A549 treated with ZK216348 at 1 μM for 4 hours (cell line): ENCODE data around the gene TBC1D22A. TPM values are rescaled to one million over a fixed set of nuclear protein-coding genes. Genes with fewer than 3 reads are reported as not detected.

Experiments used
- total RNA-seq: library from RNA; stranded (reverse); fragments of 200-300 nt; extraction: Qiagen RNA extraction; gene quantifications from 5 replicates; pipeline ENCODE4 v1.2.3, GENCODE V29; 2022; ENCODE audit warnings: low read depth

TBC1D22A gene, protein sequence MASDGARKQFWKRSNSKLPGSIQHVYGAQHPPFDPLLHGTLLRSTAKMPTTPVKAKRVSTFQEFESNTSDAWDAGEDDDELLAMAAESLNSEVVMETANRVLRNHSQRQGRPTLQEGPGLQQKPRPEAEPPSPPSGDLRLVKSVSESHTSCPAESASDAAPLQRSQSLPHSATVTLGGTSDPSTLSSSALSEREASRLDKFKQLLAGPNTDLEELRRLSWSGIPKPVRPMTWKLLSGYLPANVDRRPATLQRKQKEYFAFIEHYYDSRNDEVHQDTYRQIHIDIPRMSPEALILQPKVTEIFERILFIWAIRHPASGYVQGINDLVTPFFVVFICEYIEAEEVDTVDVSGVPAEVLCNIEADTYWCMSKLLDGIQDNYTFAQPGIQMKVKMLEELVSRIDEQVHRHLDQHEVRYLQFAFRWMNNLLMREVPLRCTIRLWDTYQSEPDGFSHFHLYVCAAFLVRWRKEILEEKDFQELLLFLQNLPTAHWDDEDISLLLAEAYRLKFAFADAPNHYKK
- 7.5 to 11.0 TPM (median 10.2 TPM) in 5 replicates for total RNA-seq

DNA sequence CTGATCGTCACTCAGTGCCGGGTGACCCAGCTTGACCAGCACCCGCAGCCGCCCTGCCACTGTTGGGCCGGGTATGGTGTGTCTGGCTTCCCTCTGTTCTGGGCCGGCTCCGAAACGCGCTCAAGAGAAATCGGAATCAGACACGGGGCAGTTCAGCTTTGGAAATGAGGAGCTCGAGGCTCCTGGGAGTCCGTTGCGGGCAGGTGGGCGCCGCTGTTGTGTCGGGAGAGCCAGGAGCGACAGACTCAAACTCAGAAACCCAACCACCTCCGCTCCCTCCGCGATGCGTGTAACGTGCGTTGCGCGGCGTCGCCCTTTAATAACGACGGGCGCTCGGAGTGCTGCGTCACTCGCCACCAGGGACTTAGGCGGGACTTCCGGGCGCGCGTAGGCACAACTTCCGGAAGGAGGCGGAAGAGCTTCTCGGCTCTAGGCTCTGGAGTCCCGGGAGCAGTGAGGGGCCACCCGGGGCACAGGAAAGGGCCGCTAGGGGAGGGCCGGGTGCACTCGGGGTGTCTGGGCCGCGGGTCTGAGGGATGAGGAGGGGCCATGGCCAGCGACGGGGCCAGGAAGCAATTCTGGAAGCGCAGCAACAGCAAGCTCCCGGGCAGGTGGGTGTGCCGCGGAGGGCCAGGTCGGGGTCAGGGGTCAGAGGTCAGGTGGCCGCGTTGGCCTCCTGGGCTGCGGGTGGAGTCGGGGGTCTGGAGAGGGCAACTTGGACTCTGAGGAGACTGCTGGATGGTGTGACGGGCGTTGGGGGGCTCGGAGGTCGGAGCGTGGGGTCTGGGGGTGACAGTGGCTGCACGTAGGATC lies at the start of gene TBC1D22A:
TSS of gene TBC1D22A (plus strand) at position 413 of the 813 bp plus-strand sequence. CDS start at position 550, 137 bp downstream.

DNA sequence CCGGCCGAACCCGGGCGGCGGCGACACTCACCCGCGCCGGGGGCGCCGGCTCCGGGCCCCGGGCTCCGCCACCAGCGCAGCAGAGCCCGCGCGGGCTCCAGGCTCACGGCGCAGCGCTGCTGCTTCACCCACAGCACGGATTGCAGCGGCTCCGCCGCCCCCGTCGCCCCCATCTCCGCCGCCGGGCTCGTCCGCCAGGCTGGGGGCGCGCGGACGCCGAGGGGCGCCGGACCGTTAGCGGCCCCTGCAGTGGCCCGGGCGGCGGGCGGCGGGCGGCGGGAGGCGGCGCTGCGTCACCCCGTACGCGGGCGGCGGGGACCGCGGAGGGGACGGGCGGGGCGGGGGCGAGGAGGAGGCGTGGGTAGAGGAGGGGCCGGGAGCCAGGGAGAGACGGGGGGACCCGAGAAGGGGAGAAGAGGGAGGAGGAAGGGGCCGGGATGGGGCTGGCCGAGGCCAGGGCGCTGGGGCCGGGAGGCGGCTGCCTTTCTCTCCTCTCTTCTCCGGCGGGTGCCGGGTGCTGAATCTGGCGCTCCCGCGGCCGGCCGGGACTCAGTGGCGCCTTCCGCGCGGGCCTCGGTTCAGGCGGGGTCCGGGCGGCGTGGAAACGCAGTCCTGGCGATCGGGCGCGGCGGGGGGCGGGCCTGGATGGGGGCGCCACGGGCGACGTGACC lies 24.3 kb upstream of the TBC1D22A start, which contains the start of gene CERK:
TSS of gene CERK (minus strand) at position 277 of the 671 bp plus-strand sequence. CDS start at position 173, 104 bp downstream.

Other genes starting within 250 kb of the TBC1D22A start
- gene CELSR1, start 225.0 kb upstream of the TBC1D22A start, total RNA-seq, result 17.2 to 31.0 TPM (median 28.1 TPM) in 5 replicates
- 10.5 to 25.3 TPM (median 20.7 TPM) in 5 replicates for gene GRAMD4, start 142.3 kb upstream of the TBC1D22A start, total RNA-seq
- 19.8 to 24.8 TPM (median 24.5 TPM) in 5 replicates for gene CERK, start 24.4 kb upstream of the TBC1D22A start, total RNA-seq